ENCODE data around the gene VEPH1.

DNA sequence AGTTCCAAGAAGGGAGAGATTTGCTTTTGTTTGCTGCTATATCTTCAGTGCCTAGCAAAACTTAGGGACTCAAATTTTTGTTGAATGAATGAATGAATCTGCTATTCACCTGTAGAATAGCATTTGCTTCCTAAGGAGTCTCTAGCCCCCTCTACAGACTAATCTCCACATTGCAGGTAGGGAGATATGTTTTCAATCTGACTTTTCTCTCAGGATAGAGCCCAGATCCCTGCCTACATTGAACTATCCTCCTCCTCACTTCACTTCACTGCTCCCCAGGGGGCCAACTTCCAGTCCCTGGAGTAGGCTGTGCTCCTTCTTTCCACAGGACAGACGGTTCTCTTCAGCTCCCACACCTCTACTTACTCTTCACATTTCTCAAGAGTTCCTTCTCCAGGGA, 148.5 kb downstream of the VEPH1 start:
- TF ChIP-seq, protein P1, sequence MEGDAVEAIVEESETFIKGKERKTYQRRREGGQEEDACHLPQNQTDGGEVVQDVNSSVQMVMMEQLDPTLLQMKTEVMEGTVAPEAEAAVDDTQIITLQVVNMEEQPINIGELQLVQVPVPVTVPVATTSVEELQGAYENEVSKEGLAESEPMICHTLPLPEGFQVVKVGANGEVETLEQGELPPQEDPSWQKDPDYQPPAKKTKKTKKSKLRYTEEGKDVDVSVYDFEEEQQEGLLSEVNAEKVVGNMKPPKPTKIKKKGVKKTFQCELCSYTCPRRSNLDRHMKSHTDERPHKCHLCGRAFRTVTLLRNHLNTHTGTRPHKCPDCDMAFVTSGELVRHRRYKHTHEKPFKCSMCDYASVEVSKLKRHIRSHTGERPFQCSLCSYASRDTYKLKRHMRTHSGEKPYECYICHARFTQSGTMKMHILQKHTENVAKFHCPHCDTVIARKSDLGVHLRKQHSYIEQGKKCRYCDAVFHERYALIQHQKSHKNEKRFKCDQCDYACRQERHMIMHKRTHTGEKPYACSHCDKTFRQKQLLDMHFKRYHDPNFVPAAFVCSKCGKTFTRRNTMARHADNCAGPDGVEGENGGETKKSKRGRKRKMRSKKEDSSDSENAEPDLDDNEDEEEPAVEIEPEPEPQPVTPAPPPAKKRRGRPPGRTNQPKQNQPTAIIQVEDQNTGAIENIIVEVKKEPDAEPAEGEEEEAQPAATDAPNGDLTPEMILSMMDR (IDR thresholded peaks at IDR 0.05; ENCODE audit: low read depth, low read length), result peak; percentile 55
- no peak for TF ChIP-seq EZH2phosphoT487 (IDR thresholded peaks at IDR 0.05; ENCODE audit: low read depth)
